GM23338 (cell line): ENCODE results near the gene UTP4. TPM values are rescaled to one million over a fixed set of nuclear protein-coding genes. Genes with fewer than 3 reads are reported as not detected.

ENCODE experiments used
- ATAC-seq: fragments of 200-7000 bp; cut with Tn5 transposase; 3 replicates; pipeline ENCODE4 v1.9.1; 2020
- DNase-seq: peaks from one replicate; pipeline ENCODE4 v3.0.0-alpha.2; 2015; ENCODE audit warnings: low spot score
- H2AFZ ChIP-seq: fragments of 200-600 bp; sonication (generic); 2 replicates; pipeline ENCODE4 v1.8.0; 2016; ENCODE audit warnings: antibody characterized with exemption, mild to moderate bottlenecking, moderate library complexity
- H3F3A ChIP-seq: fragments of 200-600 bp; sonication (generic); replicated peaks from 2 replicates; pipeline ENCODE4 v1.8.0; 2017; ENCODE audit warnings: antibody characterized with exemption, mixed run types, low read depth
- H3K27ac ChIP-seq: fragments of 200-600 bp; sonication (generic); 2 replicates; pipeline ENCODE4 v1.6.1; 2016; ENCODE audit warnings: low read depth
- H3K27me3 ChIP-seq: fragments of 200-600 bp; sonication (generic); 2 replicates; pipeline ENCODE4 v1.8.0; 2016; ENCODE audit warnings: mild to moderate bottlenecking, mixed run types, moderate library complexity; ENCODE audit not compliant: insufficient read depth
- H3K36me3 ChIP-seq: fragments of 200-600 bp; sonication (generic); 2 replicates; pipeline ENCODE4 v1.8.0; 2016; ENCODE audit warnings: mild to moderate bottlenecking; ENCODE audit not compliant: insufficient read depth
- H3K4me1 ChIP-seq: fragments of 200-600 bp; sonication (generic); 2 replicates; pipeline ENCODE4 v1.8.0; 2016; ENCODE audit warnings: mild to moderate bottlenecking, moderate library complexity; ENCODE audit not compliant: insufficient read depth
- H3K4me2 ChIP-seq: fragments of 200-600 bp; sonication (generic); 2 replicates; pipeline ENCODE4 v1.7.1; 2017; ENCODE audit warnings: mixed run types
- H3K4me3 ChIP-seq: fragments of 200-600 bp; sonication (generic); 2 replicates; pipeline ENCODE4 v1.6.1; 2016; ENCODE audit warnings: mixed run types
- H3K79me2 ChIP-seq: fragments of 200-600 bp; sonication (generic); replicated peaks from 2 replicates; pipeline ENCODE4 v1.8.0; 2017; ENCODE audit warnings: mild to moderate bottlenecking; ENCODE audit not compliant: insufficient read depth
- H3K9me2 ChIP-seq: fragments of 200-600 bp; sonication (generic); 2 replicates; pipeline ENCODE4 v1.8.0; 2017; ENCODE audit not compliant: insufficient read depth
- H4K20me1 ChIP-seq: fragments of 200-600 bp; sonication (generic); replicated peaks from 2 replicates; pipeline ENCODE4 v1.8.0; 2017; ENCODE audit warnings: mild to moderate bottlenecking; ENCODE audit not compliant: insufficient read depth
- H3K27ac Mint-ChIP-seq: 2 replicates; pipeline ENCODE4 v1.8.0; 2020; ENCODE audit warnings: inconsistent platforms, mild to moderate bottlenecking, moderate library complexity, mixed read lengths
- H3K27me3 Mint-ChIP-seq: 3 replicates; pipeline ENCODE4 v1.8.0; 2022; ENCODE audit warnings: low read depth, mild to moderate bottlenecking, moderate library complexity, mixed read lengths, inconsistent platforms; ENCODE audit not compliant: insufficient read depth, poor library complexity
- H3K36me3 Mint-ChIP-seq: 3 replicates; pipeline ENCODE4 v1.8.0; 2021; ENCODE audit warnings: low read depth, mild to moderate bottlenecking, inconsistent platforms, moderate library complexity, mixed read lengths
- H3K4me1 Mint-ChIP-seq: 3 replicates; pipeline ENCODE4 v1.8.0; 2020; ENCODE audit warnings: mild to moderate bottlenecking, inconsistent platforms, mixed read lengths
- H3K4me3 Mint-ChIP-seq: 3 replicates; pipeline ENCODE4 v1.8.0; 2021; ENCODE audit warnings: moderate library complexity, mild to moderate bottlenecking, inconsistent platforms, mixed read lengths
- H3K9me3 Mint-ChIP-seq: 3 replicates; pipeline ENCODE4 v1.8.0; 2020; ENCODE audit warnings: moderate library complexity, mild to moderate bottlenecking, inconsistent platforms, mixed read lengths
- CREB1 ChIP-seq: fragments of 250-450 bp; sonication (Bioruptor Pico); IDR thresholded peaks from 2 replicates; pipeline ENCODE4 v1.5.0; 2020; ENCODE audit warnings: low read depth, mild to moderate bottlenecking, moderate library complexity
- EZH2 ChIP-seq: fragments of 200-600 bp; sonication (generic); IDR thresholded peaks from one replicate; pipeline ENCODE4 v1.8.0; 2017; ENCODE audit warnings: antibody characterized with exemption, mild to moderate bottlenecking, low read depth; ENCODE audit not compliant: unreplicated experiment
- NANOG ChIP-seq: IDR thresholded peaks from 2 replicates; pipeline ENCODE4 v1.6.1; 2016; ENCODE audit warnings: antibody characterized with exemption, borderline replicate concordance
- POLR2AphosphoS5 ChIP-seq: IDR thresholded peaks from 2 replicates; pipeline ENCODE4 v1.6.1; 2016; ENCODE audit warnings: antibody characterized with exemption, low read depth
- STAT1 ChIP-seq: IDR thresholded peaks from one replicate; pipeline ENCODE4 v1.6.1; 2016; ENCODE audit warnings: antibody characterized with exemption; ENCODE audit not compliant: unreplicated experiment
- ZNF114 ChIP-seq: fragments of 250-450 bp; sonication (Bioruptor Pico); IDR thresholded peaks from 2 replicates; pipeline ENCODE4 v1.5.0; 2020; ENCODE audit warnings: mild to moderate bottlenecking, moderate library complexity
- ZNF331 ChIP-seq: fragments of 250-450 bp; sonication (Bioruptor Pico); IDR thresholded peaks from 2 replicates; pipeline ENCODE4 v1.5.0; 2020; ENCODE audit warnings: low read depth, mild to moderate bottlenecking, moderate library complexity
- ZNF462 ChIP-seq: fragments of 250-450 bp; sonication (Bioruptor Pico); IDR thresholded peaks from 2 replicates; pipeline ENCODE4 v1.5.0; 2020; ENCODE audit warnings: mild to moderate bottlenecking, moderate library complexity
- polyA plus RNA-seq: library from polyadenylated mRNA; unstranded; fragments of >200 nt; fragmentation: Nextera tagmentation; extraction: Ambion mirVana; gene quantifications from 2 replicates; pipeline ENCODE4 v1.2.1, GENCODE V29; 2016
- total RNA-seq: library from RNA; depleted of rRNA; stranded (reverse); fragments of >200 nt; shearing (Covaris generic); gene quantifications from 2 replicates; pipeline ENCODE4 v1.2.3, GENCODE V29; 2014
- TF ChIP-seq, protein P1 (sequence below), 2 experiments: fragments of 200-600 bp in 1 of 2; sonication (generic) in 1 of 2; conservative IDR thresholded peaks; 2 replicates each; pipeline versions ENCODE4 v1.5.1 to v1.6.1; 2016 to 2017; ENCODE audit warnings: antibody characterized with exemption in 2 of 2, low read depth in 2 of 2, mild to moderate bottlenecking in 2 of 2, moderate library complexity in 1 of 2

Gene UTP4
- total and polyA plus RNA-seq, 2 experiments from 2014 or later: 63.2 to 66.6 TPM

- no peaks in the 10 kb centered on the region for H3K27me3 ChIP-seq
- peaks cover 53% of the 10 kb centered on the region for H3F3A ChIP-seq
- TF ChIP-seq, protein P1, sequence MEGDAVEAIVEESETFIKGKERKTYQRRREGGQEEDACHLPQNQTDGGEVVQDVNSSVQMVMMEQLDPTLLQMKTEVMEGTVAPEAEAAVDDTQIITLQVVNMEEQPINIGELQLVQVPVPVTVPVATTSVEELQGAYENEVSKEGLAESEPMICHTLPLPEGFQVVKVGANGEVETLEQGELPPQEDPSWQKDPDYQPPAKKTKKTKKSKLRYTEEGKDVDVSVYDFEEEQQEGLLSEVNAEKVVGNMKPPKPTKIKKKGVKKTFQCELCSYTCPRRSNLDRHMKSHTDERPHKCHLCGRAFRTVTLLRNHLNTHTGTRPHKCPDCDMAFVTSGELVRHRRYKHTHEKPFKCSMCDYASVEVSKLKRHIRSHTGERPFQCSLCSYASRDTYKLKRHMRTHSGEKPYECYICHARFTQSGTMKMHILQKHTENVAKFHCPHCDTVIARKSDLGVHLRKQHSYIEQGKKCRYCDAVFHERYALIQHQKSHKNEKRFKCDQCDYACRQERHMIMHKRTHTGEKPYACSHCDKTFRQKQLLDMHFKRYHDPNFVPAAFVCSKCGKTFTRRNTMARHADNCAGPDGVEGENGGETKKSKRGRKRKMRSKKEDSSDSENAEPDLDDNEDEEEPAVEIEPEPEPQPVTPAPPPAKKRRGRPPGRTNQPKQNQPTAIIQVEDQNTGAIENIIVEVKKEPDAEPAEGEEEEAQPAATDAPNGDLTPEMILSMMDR (conservative IDR thresholded peaks at IDR 0.05; ENCODE audit: low read depth in 2 of 2): no peak
- no peak for TF ChIP-seq NANOG
- no peak for TF ChIP-seq POLR2AphosphoS5
- no peak for TF ChIP-seq EZH2
- no peak for TF ChIP-seq ZNF462
- TF ChIP-seq CREB1 (CRISPR knock-in tag): no peak
- TF ChIP-seq ZNF114 (CRISPR knock-in tag): no peak
- TF ChIP-seq STAT1: no peak
- no peak for TF ChIP-seq ZNF331 (CRISPR knock-in tag)
- H3K27me3 Mint-ChIP-seq: peaks cover 7% of the 10 kb centered on the region
- no peaks in the 10 kb centered on the region for H3K9me2 ChIP-seq
- no peak overlapping the region for H3K27ac Mint-ChIP-seq
- no peak overlapping the region for H2AFZ ChIP-seq
- no peak overlapping the region for H3K4me2 ChIP-seq
- no peak overlapping the region for H3K4me3 Mint-ChIP-seq
- ATAC-seq (no peak), DNase-seq (no peak)
- no peak overlapping the region for H3K27ac ChIP-seq
- H4K20me1 ChIP-seq: peaks cover 17% of the 10 kb centered on the region
- H3K4me3 ChIP-seq: no peak overlapping the region
- H3K36me3 Mint-ChIP-seq: peaks cover 85% of the 10 kb centered on the region
- H3K4me1 Mint-ChIP-seq: peaks cover 3% of the 10 kb centered on the region; the same call in 2 of the 3 replicates
- H3K79me2 ChIP-seq: peaks cover 12% of the 10 kb centered on the region
- H3K36me3 ChIP-seq: peaks cover 44% of the 10 kb centered on the region
- H3K4me1 ChIP-seq: no peaks in the 10 kb centered on the region
- H3K9me3 Mint-ChIP-seq: peaks cover 3% of the 10 kb centered on the region; the same call in 1 of the 3 replicates
Observed at GRCh38 chr16:69118994-69119393, 13.5 kb upstream of the UTP4 start.
